Astrocyte (in vitro differentiated cells and primary cell): Measurements from ENCODE around the gene CNGA3.

Experiments used
- EZH2 ChIP-seq: IDR thresholded peaks from 2 replicates; pipeline ENCODE4 v1.6.1; 2012; ENCODE audit warnings: mild to moderate bottlenecking, low read length, inconsistent platforms; ENCODE audit not compliant: insufficient read depth
- TF ChIP-seq, protein P1 (sequence below): IDR thresholded peaks from 2 replicates; pipeline ENCODE4 v1.5.1; 2011; ENCODE audit warnings: low read depth, mild to moderate bottlenecking, inconsistent platforms, low read length, moderate library complexity; ENCODE audit not compliant: insufficient read depth

DNA sequence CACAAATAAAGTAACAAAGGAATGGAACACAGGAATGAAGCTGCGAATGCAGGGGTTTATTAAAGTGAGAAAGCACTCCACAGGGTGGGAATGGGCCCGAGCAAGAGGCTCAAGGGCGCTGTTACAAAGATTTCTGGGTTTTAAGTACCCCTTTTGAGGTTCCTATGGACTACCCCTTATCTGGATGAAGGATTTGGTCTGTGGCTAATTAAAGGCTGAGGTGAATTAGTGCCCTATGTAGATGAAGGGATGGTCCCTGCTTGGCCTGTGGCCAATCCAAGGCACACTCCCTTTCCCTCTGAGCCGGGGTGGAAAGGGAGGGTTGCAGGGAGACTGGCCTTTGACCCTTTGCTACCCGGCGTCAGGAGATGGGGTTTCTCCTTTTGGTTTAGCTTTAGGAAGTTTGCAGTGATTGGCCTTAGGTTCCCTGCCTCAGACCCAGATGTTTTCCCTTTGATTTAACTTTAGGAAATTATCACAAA, 47.5 kb upstream of the CNGA3 start:
- TF ChIP-seq, protein P1, sequence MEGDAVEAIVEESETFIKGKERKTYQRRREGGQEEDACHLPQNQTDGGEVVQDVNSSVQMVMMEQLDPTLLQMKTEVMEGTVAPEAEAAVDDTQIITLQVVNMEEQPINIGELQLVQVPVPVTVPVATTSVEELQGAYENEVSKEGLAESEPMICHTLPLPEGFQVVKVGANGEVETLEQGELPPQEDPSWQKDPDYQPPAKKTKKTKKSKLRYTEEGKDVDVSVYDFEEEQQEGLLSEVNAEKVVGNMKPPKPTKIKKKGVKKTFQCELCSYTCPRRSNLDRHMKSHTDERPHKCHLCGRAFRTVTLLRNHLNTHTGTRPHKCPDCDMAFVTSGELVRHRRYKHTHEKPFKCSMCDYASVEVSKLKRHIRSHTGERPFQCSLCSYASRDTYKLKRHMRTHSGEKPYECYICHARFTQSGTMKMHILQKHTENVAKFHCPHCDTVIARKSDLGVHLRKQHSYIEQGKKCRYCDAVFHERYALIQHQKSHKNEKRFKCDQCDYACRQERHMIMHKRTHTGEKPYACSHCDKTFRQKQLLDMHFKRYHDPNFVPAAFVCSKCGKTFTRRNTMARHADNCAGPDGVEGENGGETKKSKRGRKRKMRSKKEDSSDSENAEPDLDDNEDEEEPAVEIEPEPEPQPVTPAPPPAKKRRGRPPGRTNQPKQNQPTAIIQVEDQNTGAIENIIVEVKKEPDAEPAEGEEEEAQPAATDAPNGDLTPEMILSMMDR, result no peak
- TF ChIP-seq EZH2, result no peak
